ENCODE measurements around the gene ACTN1.

Gene ACTN1

GRCh38 chr14:68982581-68982980, 3.5 kb upstream of the ACTN1 start:
- Histone ChIP-seq H3K27ac (ENCODE audit: extremely low read depth, low read depth, low read length) (no peak overlapping the region), H3K9me3 (ENCODE audit: control insufficient read depth, insufficient read depth, low read depth, low read length) (no peaks in the 10 kb centered on the region), H3K4me1 (ENCODE audit: control insufficient read depth, insufficient read depth, low read length) (0 out of 2 replicates have a peak, but pooled peaks cover 3% of the 10 kb centered on the region), H3K36me3 (ENCODE audit: control insufficient read depth in 2 of 2, insufficient read depth in 1 of 2, low read length in 2 of 2) (no peaks in the 10 kb centered on the region), H3K4me3 (ENCODE audit: low read depth, low read length) (no peak overlapping the region)
- TF ChIP-seq ZNF560 (tag by site-specific recombination; IDR thresholded peaks at IDR 0.05; ENCODE audit: borderline replicate concordance) (no peak), ELK4 (IDR thresholded peaks at IDR 0.05; ENCODE audit: borderline replicate concordance, low read depth, low read length) (no peak), KLF9 (tag by site-specific recombination; IDR thresholded peaks at IDR 0.05; ENCODE audit: low read depth) (no peak), ZNF701 (tag by site-specific recombination; IDR thresholded peaks at IDR 0.05) (no peak), ZNF155 (tag by site-specific recombination; IDR thresholded peaks at IDR 0.05) (no peak), ZNF624 (tag by site-specific recombination; IDR thresholded peaks at IDR 0.05) (no peak), ZBTB1 (tag by site-specific recombination; IDR thresholded peaks at IDR 0.05) (no peak), ZNF529 (tag by site-specific recombination; IDR thresholded peaks at IDR 0.05; ENCODE audit: insufficient replicate concordance) (no peak), OVOL3 (tag by site-specific recombination; IDR thresholded peaks at IDR 0.05) (no peak)
- ChIA-PET CTCF (interaction anchor here (1.1 kb wide), 1 partner anchor 124 kb away, joined by 4 read pairs; no protein-coding TSS in a partner anchor), POLR2A (interaction anchor here (0.6 kb wide), 1 partner anchor 108 kb away, joined by 4 read pairs; no protein-coding TSS in a partner anchor)

- TF ChIP-seq ATF2 (tag by site-specific recombination; IDR thresholded peaks at IDR 0.05; ENCODE audit: low read depth) (peak; percentile 68; the same call in 1 of the 2 replicates), ZNF48 (tag by site-specific recombination; IDR thresholded peaks at IDR 0.05) (no peak)
- Histone ChIP-seq H3K4me1 (ENCODE audit: control insufficient read depth, insufficient read depth, low read length) (peaks cover 8% of the 10 kb centered on the region), H3K4me3 (ENCODE audit: low read depth, low read length) (no peak overlapping the region), H3K36me3 (ENCODE audit: control insufficient read depth in 2 of 2, insufficient read depth in 1 of 2, low read length in 2 of 2) (peaks cover 0 to 2% of the 10 kb centered on the region in 2 experiments; a peak in 1 of 3 replicates), H3K9me3 (ENCODE audit: control insufficient read depth, insufficient read depth, low read depth, low read length) (no peaks in the 10 kb centered on the region), H3K27ac (ENCODE audit: extremely low read depth, low read depth, low read length) (no peak overlapping the region)
- POLR2A ChIA-PET = no interaction called here
- CTCF ChIA-PET = interaction anchor here (1.1 kb wide), 1 partner anchor 125 kb away, joined by 4 read pairs; no protein-coding TSS in a partner anchor
Measured at GRCh38 chr14:68981539-68981976, 2.5 kb upstream of the ACTN1 start.

GRCh38 chr14:68981139-68981538, 2.0 kb upstream of the ACTN1 start:
- peaks cover 10% of the 10 kb centered on the region for H3K4me1 ChIP-seq (ENCODE audit: control insufficient read depth, insufficient read depth, low read length)
- H3K9me3 ChIP-seq (ENCODE audit: control insufficient read depth, insufficient read depth, low read depth, low read length) = no peaks in the 10 kb centered on the region
- H3K4me3 ChIP-seq (ENCODE audit: low read depth, low read length) = no peak overlapping the region
- no peak for TF ChIP-seq ZNF677 (tag by site-specific recombination; IDR thresholded peaks at IDR 0.05)
- TF ChIP-seq ZNF843 (tag by site-specific recombination; IDR thresholded peaks at IDR 0.05) = no peak
- no peak for TF ChIP-seq SCRT2 (tag by site-specific recombination; IDR thresholded peaks at IDR 0.05)
- no peak for TF ChIP-seq ZNF157 (tag by site-specific recombination; IDR thresholded peaks at IDR 0.05)
- ChIA-PET POLR2A (no interaction called here), CTCF (no interaction called here)
- peaks cover 0 to 5% of the 10 kb centered on the region in 2 experiments; a peak in 1 of 3 replicates for H3K36me3 ChIP-seq (ENCODE audit: control insufficient read depth in 2 of 2, insufficient read depth in 1 of 2, low read length in 2 of 2)
- no peak overlapping the region for H3K27ac ChIP-seq (ENCODE audit: extremely low read depth, low read depth, low read length)
